ENCODE measurements around the gene MEF2D.

GRCh38 chr1:156528231-156528630 lies 27.7 kb upstream of the MEF2D start:
- no peak for TF ChIP-seq CTCF (IDR thresholded peaks at IDR 0.05)
- TF ChIP-seq POLR2A (IDR thresholded peaks at IDR 0.05), result no peak

Data from right lobe of liver (tissue), 4 donors.